Erythroblast (primary cell): Measurements from ENCODE around the gene SH2D6.
A peak's percentile ranks its signal among the peaks of the same experiment; 100 is the strongest.

Experiments
- GATA1 ChIP-seq: IDR thresholded peaks from 2 replicates; pipeline ENCODE4 v1.6.1; 2011; ENCODE audit warnings: low read depth, mild to moderate bottlenecking, control low read depth, low read length, moderate library complexity
- POLR2A ChIP-seq: IDR thresholded peaks from 2 replicates; pipeline ENCODE4 v1.6.1; 2011; ENCODE audit warnings: mild to moderate bottlenecking, low read length

- peak; percentile 56 for TF ChIP-seq POLR2A
- no peak for TF ChIP-seq GATA1
Observed at GRCh38 chr2:85428343-85428881, 9.9 kb downstream of the SH2D6 start.
